Stimulated activated CD8-positive, alpha-beta memory T cell treated with anti-CD3 and anti-CD28 coated beads, Interleukin-2, amount 100 ng/mL, for 1 hour (primary cell): Measurements from ENCODE around the gene NTN5.

Experiments
- DNase-seq, 2 donors: peaks; one replicate each; pipeline ENCODE4 v3.0.0-alpha.2; 2020; ENCODE audit warnings: low read depth in 2 of 2

NTN5 gene

DNA sequence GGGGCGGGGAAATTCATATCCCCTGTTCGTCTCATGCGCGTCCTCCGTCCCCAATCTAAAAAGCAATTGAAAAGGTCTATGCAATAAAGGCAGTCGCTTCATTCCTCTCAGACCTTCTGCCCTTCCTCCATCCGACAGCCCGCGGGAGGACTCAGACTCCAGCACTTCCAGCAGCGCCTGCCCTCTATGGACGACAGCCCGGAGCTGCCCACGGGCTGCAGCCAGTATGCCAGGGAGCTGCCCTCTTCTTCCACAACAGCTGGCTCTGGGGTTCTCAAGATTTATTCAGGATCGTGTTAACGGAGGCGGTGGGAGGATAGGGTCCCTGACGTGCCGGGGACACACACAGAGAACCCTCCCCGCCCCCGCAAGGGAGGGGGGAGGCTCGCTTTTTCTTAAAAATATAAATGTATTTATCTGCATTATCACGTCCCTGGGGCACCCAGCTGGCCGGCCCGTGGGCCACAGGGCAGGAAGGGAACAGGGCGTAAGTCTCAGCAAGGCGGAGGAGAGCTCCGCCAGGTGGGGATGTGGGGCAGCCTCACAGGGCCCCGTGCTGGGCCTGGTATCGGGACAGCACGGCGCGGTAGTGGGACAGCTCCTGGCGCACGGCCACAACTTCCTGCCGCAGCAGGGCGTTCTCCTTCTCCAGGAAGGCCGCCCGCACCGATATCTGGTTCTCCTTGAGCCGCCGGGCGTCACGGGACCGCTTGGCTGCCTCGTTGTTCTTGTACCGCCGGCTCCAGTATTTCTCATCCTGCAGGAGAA lies 42.3 kb downstream of the NTN5 start:
- no peak for DNase-seq

- no peak for DNase-seq
Observed at GRCh38 chr19:48629599-48630295, 43.1 kb downstream of the NTN5 start.

GRCh38 chr19:48629297-48629598 lies 43.6 kb downstream of the NTN5 start:
- no peak for DNase-seq

DNA sequence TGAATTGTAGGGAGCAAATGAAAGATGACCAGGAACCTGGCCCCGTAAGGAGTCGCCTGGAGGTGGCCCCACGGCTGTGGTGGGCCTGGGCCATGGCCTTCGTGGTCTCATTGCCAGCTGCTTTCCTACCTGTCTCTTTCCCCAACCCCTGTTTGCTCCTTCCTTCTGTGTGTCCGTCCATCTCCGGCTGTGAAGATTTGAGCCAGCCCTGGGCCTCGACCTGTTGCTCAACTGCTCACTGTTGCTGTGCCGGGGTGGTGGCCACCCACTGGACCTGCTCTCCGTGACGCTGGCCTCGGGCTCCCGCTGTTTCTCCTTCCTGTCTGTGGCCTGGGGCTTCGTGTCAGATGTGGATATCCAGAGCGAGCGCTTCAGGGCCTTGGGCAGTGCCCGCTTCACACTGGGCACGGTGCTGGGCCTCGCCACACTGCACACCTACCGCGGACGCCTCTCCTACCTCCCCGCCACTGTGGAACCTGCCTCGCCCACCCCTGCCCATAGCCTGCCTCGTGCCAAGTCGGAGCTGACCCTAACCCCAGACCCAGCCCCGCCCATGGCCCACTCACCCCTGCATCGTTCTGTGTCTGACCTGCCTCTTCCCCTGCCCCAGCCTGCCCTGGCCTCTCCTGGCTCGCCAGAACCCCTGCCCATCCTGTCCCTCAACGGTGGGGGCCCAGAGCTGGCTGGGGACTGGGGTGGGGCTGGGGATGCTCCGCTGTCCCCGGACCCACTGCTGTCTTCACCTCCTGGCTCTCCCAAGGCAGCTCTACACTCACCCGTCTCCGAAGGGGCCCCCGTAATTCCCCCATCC lies 44.1 kb downstream of the NTN5 start:
- DNase-seq: no peak

DNA sequence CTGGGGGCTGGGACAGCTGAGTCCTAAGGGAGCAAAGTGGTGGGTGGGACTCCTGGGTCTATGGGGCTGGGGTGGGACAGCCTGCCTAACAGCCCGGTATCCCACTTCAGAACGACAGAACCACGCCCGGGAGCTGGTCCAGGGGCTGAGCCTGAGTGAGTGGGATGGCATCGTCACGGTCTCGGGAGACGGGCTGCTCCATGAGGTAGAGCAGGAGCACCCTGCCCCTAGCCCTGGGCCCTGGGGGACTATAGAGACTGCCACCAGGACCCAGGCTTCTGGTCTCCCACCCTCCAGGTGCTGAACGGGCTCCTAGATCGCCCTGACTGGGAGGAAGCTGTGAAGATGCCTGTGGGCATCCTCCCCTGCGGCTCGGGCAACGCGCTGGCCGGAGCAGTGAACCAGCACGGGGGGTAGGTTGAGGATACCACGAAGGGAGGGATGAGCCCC lies 44.9 kb downstream of the NTN5 start:
- DNase-seq: no peak

GRCh38 chr19:48627201-48627864 lies 45.5 kb downstream of the NTN5 start:
- DNase-seq: no peak

DNA sequence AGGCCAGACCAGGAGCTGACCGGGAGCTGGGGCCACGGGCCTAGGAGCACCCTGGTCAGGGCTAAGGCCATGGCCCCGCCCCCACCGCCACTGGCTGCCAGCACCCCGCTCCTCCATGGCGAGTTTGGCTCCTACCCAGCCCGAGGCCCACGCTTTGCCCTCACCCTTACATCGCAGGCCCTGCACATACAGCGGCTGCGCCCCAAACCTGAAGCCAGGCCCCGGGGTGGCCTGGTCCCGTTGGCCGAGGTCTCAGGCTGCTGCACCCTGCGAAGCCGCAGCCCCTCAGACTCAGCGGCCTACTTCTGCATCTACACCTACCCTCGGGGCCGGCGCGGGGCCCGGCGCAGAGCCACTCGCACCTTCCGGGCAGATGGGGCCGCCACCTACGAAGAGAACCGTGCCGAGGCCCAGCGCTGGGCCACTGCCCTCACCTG lies 46.9 kb downstream of the NTN5 start:
- no peak for DNase-seq

GRCh38 chr19:48624791-48625723 lies 47.8 kb downstream of the NTN5 start:
- DNase-seq: no peak

GRCh38 chr19:48624067-48624594 lies 48.7 kb downstream of the NTN5 start:
- DNase-seq: peak; percentile 86 to 92

DNA sequence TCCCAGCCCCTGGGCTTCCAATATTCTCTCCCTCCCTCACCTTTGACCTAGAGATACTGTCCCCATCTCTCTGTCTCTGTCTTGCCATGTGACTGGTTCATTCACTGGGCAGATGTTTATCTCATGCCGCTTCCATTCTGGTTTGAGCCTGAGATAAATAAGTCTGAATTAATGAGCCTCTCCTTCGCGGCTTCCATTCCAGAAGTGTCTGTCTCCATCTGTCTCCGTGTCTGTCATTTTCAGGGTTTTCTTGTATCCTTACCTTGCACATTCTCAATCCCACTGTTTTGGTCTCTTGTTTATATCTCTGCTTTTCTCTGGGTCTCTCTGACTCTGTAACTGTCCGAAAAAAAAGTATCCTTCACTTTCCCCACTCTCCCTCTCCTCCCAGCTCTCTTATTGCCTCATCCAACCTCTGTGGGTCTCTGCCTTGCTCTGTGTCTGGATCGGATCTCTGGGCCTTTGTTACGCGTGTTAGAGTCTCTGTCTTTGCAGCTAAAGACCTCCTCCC lies 49.2 kb downstream of the NTN5 start:
- no peak for DNase-seq

DNA sequence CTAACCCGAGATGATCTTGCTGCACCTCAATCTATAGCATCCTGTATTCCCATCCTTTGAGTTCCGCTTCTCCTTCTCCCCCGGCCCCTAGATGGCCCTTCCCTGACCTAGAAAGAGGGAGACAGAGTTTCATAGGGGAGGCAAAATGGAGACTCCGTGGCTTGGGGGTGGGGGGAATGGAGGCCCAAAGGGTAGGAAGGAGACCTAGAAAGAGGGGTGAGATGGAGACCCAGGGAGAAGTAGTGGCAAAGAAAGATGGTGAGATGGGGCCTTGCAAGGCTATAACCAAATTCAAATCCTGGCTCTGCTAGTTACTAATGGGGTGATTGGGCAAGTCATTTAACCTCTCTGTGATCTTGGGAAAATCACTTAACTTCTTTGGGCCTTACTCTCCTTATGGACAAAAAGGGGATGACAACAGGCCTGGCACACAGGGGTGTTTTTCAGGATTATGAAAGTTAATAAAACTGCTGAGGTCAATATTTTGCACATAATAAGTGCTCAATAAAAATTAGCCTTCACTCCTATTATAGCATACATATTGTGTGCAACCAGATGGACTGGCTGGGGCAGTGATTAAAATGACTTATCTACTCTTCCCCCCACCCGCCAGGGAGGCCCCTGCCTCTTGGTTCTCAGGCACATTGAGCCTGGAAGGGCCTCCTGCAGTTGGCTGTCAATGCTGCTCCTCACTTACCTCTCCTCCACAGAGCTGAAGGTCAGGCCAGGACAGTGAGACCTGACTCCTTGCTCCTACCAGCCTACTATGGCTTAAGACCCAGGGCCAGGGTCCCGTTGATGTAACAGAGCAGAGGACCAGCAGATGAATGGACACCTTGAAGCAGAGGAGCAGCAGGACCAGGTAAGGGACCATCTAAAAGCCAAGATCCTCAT lies 52.9 kb downstream of the NTN5 start:
- DNase-seq: no peak

DNA sequence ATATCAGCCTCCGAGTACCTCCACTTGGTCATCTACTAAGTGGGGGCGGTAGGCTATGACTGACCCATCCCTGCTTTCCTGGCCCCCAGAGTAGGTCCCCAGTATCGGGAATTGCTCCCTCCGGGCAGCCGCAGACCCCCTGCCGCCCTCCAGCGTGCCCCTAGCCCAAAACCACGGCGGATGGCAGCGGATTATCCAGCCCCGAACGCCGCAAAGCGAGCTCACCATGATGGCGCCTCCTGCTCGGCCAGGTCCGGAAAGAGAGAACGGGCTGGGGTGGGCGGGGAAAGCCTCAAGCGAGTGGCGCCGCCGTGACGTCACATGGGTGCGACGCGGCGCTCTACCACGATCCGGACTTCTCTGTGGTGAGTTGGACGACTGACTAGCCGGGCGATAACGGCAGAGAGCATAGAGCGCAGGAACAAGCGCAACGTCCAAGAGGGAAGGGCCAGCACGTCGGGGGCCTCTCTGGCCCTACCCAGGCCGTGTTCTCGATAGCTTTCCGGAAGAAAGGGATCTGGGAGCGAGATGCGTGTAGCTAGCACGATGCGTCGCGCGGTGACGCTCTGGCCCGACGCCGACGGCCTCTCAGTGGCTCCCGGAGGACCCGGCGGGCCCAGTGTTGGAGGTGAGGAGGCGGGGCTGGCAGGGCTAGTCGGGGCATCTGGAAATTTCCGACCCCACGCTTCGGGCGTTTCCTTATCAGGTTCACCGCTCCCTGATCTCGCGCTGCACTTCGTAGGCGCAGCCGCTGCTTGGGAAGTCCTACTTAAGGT lies 53.7 kb downstream of the NTN5 start, which contains the start of the genes RPL18 and SPHK2:
Gene RPL18 (minus strand): TSS at position 263 of the 776 bp plus-strand sequence. CDS start 35 bp downstream, at position 228.
Gene SPHK2 (plus strand): TSS at position 591 of the 776 bp plus-strand sequence. CDS start 1,009 bp downstream, outside the sequence.
- DNase-seq: peak; percentile 92 to 94

- no peak for DNase-seq
Observed at GRCh38 chr19:48618278-48618915, 54.4 kb downstream of the NTN5 start.

- DNase-seq: no peak
Observed at GRCh38 chr19:48617146-48617937, 55.5 kb downstream of the NTN5 start.

DNA sequence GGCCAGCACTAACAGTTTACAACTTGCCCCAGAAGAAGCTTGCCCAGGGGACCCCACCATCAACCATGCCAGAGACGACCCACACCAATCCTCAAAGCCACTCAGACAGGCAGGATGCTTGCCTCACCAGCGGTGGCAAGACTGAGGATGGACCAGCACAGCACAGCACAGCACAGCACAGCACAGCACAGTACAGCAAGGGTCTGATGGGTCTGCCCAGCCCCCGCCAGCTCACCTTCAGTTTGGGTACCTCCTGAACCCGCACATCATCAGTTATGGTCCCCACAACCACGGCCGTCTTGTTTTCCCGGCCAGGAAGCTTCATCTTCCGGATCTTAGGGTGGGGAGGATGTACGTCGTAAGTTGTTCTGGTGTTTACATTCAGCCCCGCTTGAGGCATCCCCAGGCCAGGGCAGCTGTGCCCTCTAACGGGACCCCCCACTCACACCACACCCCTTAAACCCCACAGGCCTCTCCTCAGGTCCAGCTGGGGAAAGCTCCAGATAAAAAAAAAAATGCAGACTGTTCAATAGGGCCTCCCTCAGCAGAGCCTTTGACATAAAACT lies 56.2 kb downstream of the NTN5 start:
- no peak for DNase-seq

GRCh38 chr19:48616041-48616436 lies 56.8 kb downstream of the NTN5 start:
- no peak for DNase-seq
